Natural killer cell (primary cell): Measurements from ENCODE around the gene HNRNPAB. TPM values are rescaled to one million over a fixed set of nuclear protein-coding genes. Genes with fewer than 3 reads are reported as not detected.

Experiments used
- ATAC-seq, 3 donors: fragments of 150-1000 bp in 2 of 3; fragments of 200-7000 bp in 1 of 3; cut with Tn5 transposase; 1 replicate in 1 of 3; 2 replicates in 2 of 3; pipeline ENCODE4 v1.10.0; 2021; ENCODE audit warnings: mild to moderate bottlenecking in 2 of 3, moderate library complexity in 2 of 3
- DNase-seq, 2 donors: peaks; one replicate each; pipeline versions ENCODE4 v3.0.0 to v3.0.0-alpha.2; 2013 to 2021; ENCODE audit warnings: mixed read lengths in 1 of 2
- H3K27ac ChIP-seq: one replicate; pipeline ENCODE4 v1.5.1; 2013; ENCODE audit warnings: mild to moderate bottlenecking, low read length
- H3K27me3 ChIP-seq: one replicate; pipeline ENCODE4 v1.6.1; 2013; ENCODE audit warnings: low read length; ENCODE audit not compliant: control insufficient read depth, insufficient read depth
- H3K36me3 ChIP-seq: one replicate; pipeline ENCODE4 v1.6.1; 2013; ENCODE audit warnings: low read length; ENCODE audit not compliant: control insufficient read depth, insufficient read depth
- H3K4me1 ChIP-seq: one replicate; pipeline ENCODE4 v1.6.1; 2013; ENCODE audit warnings: low read length; ENCODE audit not compliant: control insufficient read depth, insufficient read depth
- H3K4me3 ChIP-seq: one replicate; pipeline ENCODE4 v1.5.1; 2013; ENCODE audit warnings: low read length
- H3K9me3 ChIP-seq: one replicate; pipeline ENCODE4 v1.6.1; 2013; ENCODE audit warnings: low read length; ENCODE audit not compliant: control insufficient read depth, insufficient read depth
- H3K27ac Mint-ChIP-seq, 2 donors: one replicate each; pipeline ENCODE4 v1.8.0; 2022; ENCODE audit warnings: mild to moderate bottlenecking in 2 of 2, mixed read lengths in 2 of 2, moderate library complexity in 1 of 2
- H3K27me3 Mint-ChIP-seq, 2 donors: one replicate each; pipeline ENCODE4 v1.8.0; 2022; ENCODE audit warnings: low read depth in 2 of 2, mixed read lengths in 2 of 2
- H3K36me3 Mint-ChIP-seq: one replicate; pipeline ENCODE4 v1.8.0; 2022; ENCODE audit warnings: mixed read lengths
- H3K4me1 Mint-ChIP-seq, 2 donors: one replicate each; pipeline ENCODE4 v1.8.0; 2022; ENCODE audit warnings: mixed read lengths in 2 of 2
- H3K4me3 Mint-ChIP-seq: one replicate; pipeline ENCODE4 v1.8.0; 2022; ENCODE audit warnings: mild to moderate bottlenecking, moderate library complexity, mixed read lengths
- H3K9me3 Mint-ChIP-seq, 2 donors: one replicate each; pipeline ENCODE4 v1.8.0; 2022; ENCODE audit warnings: mixed read lengths in 2 of 2
- CTCF ChIP-seq: fragments of 200-600 bp; IDR thresholded peaks from one replicate; pipeline ENCODE4 v1.8.0; 2022; ENCODE audit warnings: antibody characterized with exemption
- WGBS: methylation state at CpG from one replicate; pipeline ENCODE4 v1.1.7; 2013; ENCODE audit warnings: missing lambda C conversion rate; ENCODE audit not compliant: insufficient coverage; 5-methylcytosine and 5-hydroxymethylcytosine counted together
- intact Hi-C: fragments of 100-400 bp; cut with micrococcal nuclease; formaldehyde crosslinking; loops from one replicate; pipeline ENCODE4 v1.14.2; 2022
- total RNA-seq, 4 donors: library from RNA; stranded (reverse); fragments of 120-200 nt in 1 of 4; gene quantifications; one replicate each; pipeline versions ENCODE4 v1.2.3 to v1.2.4, GENCODE V29; 2013 to 2022

The HNRNPAB gene
- total RNA-seq, 3 donors from 2014 or later (not counting 1 experiment from before 2014, with no cell fraction given) = 77.6 to 98.4 (median 88.4) TPM

- intact Hi-C loops = no loop called here
- TF ChIP-seq CTCF = no peak
- Mint-ChIP-seq H3K27ac (peak overlapping the region; percentile 70 to 78), H3K4me3 (no peak overlapping the region), H3K9me3 (no peaks in the 10 kb centered on the region), H3K4me1 (peaks cover 37 to 54% of the 10 kb centered on the region in 2 donors), H3K36me3 (no peaks in the 10 kb centered on the region), H3K27me3 (no peaks in the 10 kb centered on the region)
- peaks cover 47% of the 10 kb centered on the region for H3K36me3 ChIP-seq
- no peak overlapping the region for H3K4me3 ChIP-seq
- H3K4me1 ChIP-seq = no peaks in the 10 kb centered on the region
- H3K27me3 ChIP-seq = no peaks in the 10 kb centered on the region
- peak in 1 of 3 donors; percentile 26 for ATAC-seq
- no peak for DNase-seq
- H3K27ac ChIP-seq = no peak overlapping the region
- no peaks in the 10 kb centered on the region for H3K9me3 ChIP-seq
- WGBS = 72% methylated on average over 3 of the region's 3 CpGs
Observed at GRCh38 chr5:178221282-178221681, 16.9 kb downstream of the HNRNPAB start.

DNA sequence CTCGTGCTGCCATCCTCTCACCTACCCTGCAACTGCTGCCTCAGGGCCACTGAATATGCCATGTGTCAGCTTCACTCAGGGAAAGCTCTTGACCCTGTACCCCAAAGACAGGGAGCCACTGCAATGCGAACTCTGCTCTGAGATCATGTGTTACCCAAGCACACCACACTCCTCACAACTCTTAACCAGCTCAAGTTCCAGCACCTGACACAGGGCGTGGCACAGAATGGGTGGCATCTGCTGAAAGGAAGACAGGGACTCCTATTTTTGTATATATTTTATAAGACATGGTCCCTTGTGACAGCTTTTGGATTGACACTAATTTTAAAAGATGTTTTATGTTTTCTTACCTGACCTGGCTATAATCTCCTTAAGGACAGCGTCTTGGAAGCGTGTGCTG lies 17.5 kb downstream of the HNRNPAB start:
- Histone ChIP-seq H3K36me3 (peaks cover 43% of the 10 kb centered on the region), H3K4me1 (no peaks in the 10 kb centered on the region), H3K27ac (no peak overlapping the region), H3K4me3 (no peak overlapping the region), H3K9me3 (no peaks in the 10 kb centered on the region), H3K27me3 (no peaks in the 10 kb centered on the region)
- ATAC-seq (peak in 1 of 3 donors; percentile 13), DNase-seq (no peak)
- no peak overlapping the region for H3K4me3 Mint-ChIP-seq
- no peaks in the 10 kb centered on the region for H3K9me3 Mint-ChIP-seq
- peaks cover 32 to 58% of the 10 kb centered on the region in 2 donors for H3K4me1 Mint-ChIP-seq
- peak overlapping the region; percentile 70 to 78 for H3K27ac Mint-ChIP-seq
- TF ChIP-seq CTCF = no peak
- no peaks in the 10 kb centered on the region for H3K27me3 Mint-ChIP-seq
- WGBS = 96% methylated on average over 4 of the region's 5 CpGs
- intact Hi-C loops = no loop called here
- H3K36me3 Mint-ChIP-seq = no peaks in the 10 kb centered on the region

- H3K27me3 Mint-ChIP-seq = no peaks in the 10 kb centered on the region
- Histone ChIP-seq H3K4me1 (no peaks in the 10 kb centered on the region), H3K27me3 (no peaks in the 10 kb centered on the region), H3K4me3 (no peak overlapping the region), H3K9me3 (no peaks in the 10 kb centered on the region), H3K27ac (no peak overlapping the region), H3K36me3 (peaks cover 42% of the 10 kb centered on the region)
- H3K4me3 Mint-ChIP-seq = no peak overlapping the region
- WGBS = 98% methylated on average over 15 of the region's 15 CpGs
- H3K4me1 Mint-ChIP-seq = peaks cover 35 to 63% of the 10 kb centered on the region in 2 donors
- ATAC-seq = no peak
- H3K36me3 Mint-ChIP-seq = peaks cover 4% of the 10 kb centered on the region
- peak overlapping the region in 1 of 2 donors; percentile 78 for H3K27ac Mint-ChIP-seq
- no peak for DNase-seq
- intact Hi-C loops = no loop called here
- no peak for TF ChIP-seq CTCF
- no peaks in the 10 kb centered on the region for H3K9me3 Mint-ChIP-seq
Observed at GRCh38 chr5:178222292-178222691, 18.0 kb downstream of the HNRNPAB start.

DNA sequence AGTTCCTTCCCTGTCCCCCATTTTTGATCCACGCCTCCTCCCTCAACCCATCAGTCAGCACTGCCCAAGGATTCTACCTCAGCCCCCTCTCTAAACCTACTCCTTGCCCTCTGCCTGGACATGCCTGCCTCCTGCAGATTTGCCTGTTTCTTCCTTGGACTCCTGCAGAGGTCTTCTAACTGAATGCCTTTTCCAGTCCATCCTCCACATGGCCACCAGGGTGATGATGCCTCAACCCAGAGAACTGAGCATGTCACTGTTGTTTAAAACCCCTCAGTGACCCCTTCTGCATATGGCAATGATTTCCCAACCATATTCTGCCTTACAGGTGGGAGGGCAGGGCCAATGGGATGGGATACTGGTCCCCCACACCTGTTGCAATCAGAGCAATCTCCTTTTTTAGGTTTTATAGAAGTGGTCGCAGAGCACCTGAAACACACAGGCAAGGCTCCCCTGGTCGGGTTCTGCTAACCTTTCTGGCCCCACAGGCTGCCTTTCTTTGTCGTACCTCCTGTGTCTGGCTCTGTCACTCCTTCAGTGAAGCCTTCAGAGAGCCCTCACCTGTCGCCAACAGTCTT lies 19.0 kb downstream of the HNRNPAB start:
- Mint-ChIP-seq H3K4me3 (no peak overlapping the region), H3K4me1 (peaks cover 42 to 73% of the 10 kb centered on the region in 2 donors)

More for the DNA sequence above, 19.0 kb downstream of the HNRNPAB start:
- Histone ChIP-seq H3K36me3 (peaks cover 50% of the 10 kb centered on the region), H3K4me3 (no peak overlapping the region), H3K9me3 (no peaks in the 10 kb centered on the region), H3K27me3 (no peaks in the 10 kb centered on the region), H3K27ac (no peak overlapping the region), H3K4me1 (no peaks in the 10 kb centered on the region)
- Mint-ChIP-seq H3K27me3 (no peaks in the 10 kb centered on the region), H3K27ac (peak overlapping the region in 1 of 2 donors; percentile 47), H3K9me3 (no peaks in the 10 kb centered on the region), H3K36me3 (peaks cover 12% of the 10 kb centered on the region)
- DNase-seq (no peak), ATAC-seq (no peak)
- WGBS = 96% methylated on average over 5 of the region's 5 CpGs
- TF ChIP-seq CTCF = no peak
- intact Hi-C loops = no loop called here
